Endodermal cell (in vitro differentiated cells): ENCODE results near the gene LRRC49. TPM values are rescaled to one million over a fixed set of nuclear protein-coding genes. Genes with fewer than 3 reads are reported as not detected.

ENCODE experiments used
- DNase-seq: peaks from one replicate; pipeline ENCODE4 v3.0.0-alpha.2; 2017
- H3K27ac ChIP-seq: 2 replicates; pipeline ENCODE4 v1.5.1; 2013; ENCODE audit warnings: mild to moderate bottlenecking, low read depth, low read length, moderate library complexity
- H3K27me3 ChIP-seq: 2 replicates; pipeline ENCODE4 v1.6.1; 2013; ENCODE audit warnings: mild to moderate bottlenecking, low read length, moderate library complexity; ENCODE audit not compliant: insufficient read depth, control insufficient read depth, poor library complexity, severe bottlenecking
- H3K36me3 ChIP-seq: 2 replicates; pipeline ENCODE4 v1.7.0; 2013; ENCODE audit warnings: mild to moderate bottlenecking, low read length, moderate library complexity; ENCODE audit not compliant: control insufficient read depth, insufficient read depth
- H3K4me1 ChIP-seq: one replicate; pipeline ENCODE4 v1.7.0; 2013; ENCODE audit warnings: low read length; ENCODE audit not compliant: control insufficient read depth, insufficient read depth
- H3K4me3 ChIP-seq: 2 replicates; pipeline ENCODE4 v1.5.1; 2013; ENCODE audit warnings: mild to moderate bottlenecking, low read length, moderate library complexity
- H3K9ac ChIP-seq: 2 replicates; pipeline ENCODE4 v1.6.1; 2013; ENCODE audit warnings: mild to moderate bottlenecking, low read length, moderate library complexity; ENCODE audit not compliant: poor library complexity, severe bottlenecking; ENCODE audit errors: extremely low read depth
- H3K9me3 ChIP-seq: 2 replicates; pipeline ENCODE4 v1.6.1; 2013; ENCODE audit warnings: mild to moderate bottlenecking, low read length, moderate library complexity; ENCODE audit not compliant: control insufficient read depth
- H3K27ac Mint-ChIP-seq: 2 replicates; pipeline ENCODE4 v1.8.0; 2020; ENCODE audit warnings: mixed read lengths
- H3K27me3 Mint-ChIP-seq: 2 replicates; pipeline ENCODE4 v1.8.0; 2021; ENCODE audit warnings: mild to moderate bottlenecking, mixed read lengths; ENCODE audit not compliant: insufficient read depth
- H3K36me3 Mint-ChIP-seq: 2 replicates; pipeline ENCODE4 v1.8.0; 2020; ENCODE audit warnings: low read depth, mixed read lengths
- H3K4me1 Mint-ChIP-seq: 2 replicates; pipeline ENCODE4 v1.8.0; 2020; ENCODE audit warnings: mixed read lengths
- H3K4me3 Mint-ChIP-seq: 2 replicates; pipeline ENCODE4 v1.8.0; 2020; ENCODE audit warnings: mild to moderate bottlenecking, moderate library complexity, mixed read lengths
- H3K9me3 Mint-ChIP-seq: 2 replicates; pipeline ENCODE4 v1.8.0; 2020; ENCODE audit warnings: mild to moderate bottlenecking, mixed read lengths
- WGBS, 2 experiments: methylation state at CpG; one replicate each; pipeline versions ENCODE4 v1.1.5 to v1.1.7; 2013; ENCODE audit warnings: missing lambda C conversion rate in 2 of 2, mixed read lengths in 1 of 2; ENCODE audit not compliant: insufficient coverage in 1 of 2, insufficient read length in 1 of 2; 5-methylcytosine and 5-hydroxymethylcytosine counted together
- total RNA-seq, 2 donors: library from RNA; stranded (reverse); fragmentation: NEBNext Ultra II Directional in 1 of 2; extraction: Animal tissue kit (Norgen Biotek cat#: 25700) in 1 of 2; gene quantifications; 2 replicates in 1 of 2; 3 replicates in 1 of 2; pipeline ENCODE4 v1.2.1, GENCODE V29; 2021
- TF ChIP-seq, protein P1 (sequence below): fragments of 200-600 bp; sonication (generic); conservative IDR thresholded peaks from 2 replicates; pipeline ENCODE4 v1.5.0; 2021; ENCODE audit warnings: antibody characterized with exemption, mild to moderate bottlenecking

Gene LRRC49
- total RNA-seq, 2 donors from 2014 or later: 6.6 to 10.7 TPM

DNA sequence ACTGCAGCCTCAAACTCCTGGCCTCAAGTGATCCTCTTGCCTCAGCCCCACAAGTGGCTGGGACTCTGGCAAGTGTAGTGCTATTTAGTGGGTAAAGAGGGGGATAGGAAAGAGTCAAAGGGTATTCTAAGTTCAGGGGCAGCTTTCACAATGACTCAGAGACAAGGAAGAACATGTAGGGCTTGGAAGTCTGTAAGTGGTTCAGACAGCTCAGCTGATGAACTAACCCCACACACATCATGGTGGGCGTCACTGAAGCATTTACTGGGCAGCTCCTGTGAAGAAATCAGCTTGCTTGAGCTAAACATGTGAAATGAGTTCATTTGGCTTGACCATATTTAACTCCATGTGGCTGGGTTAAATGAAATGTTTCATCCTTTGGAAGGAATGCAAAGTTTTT lies 188.1 kb downstream of the LRRC49 start:
- no peak overlapping the region for H3K27ac ChIP-seq
- Mint-ChIP-seq H3K4me3 (no peak overlapping the region), H3K9me3 (peaks cover 4% of the 10 kb centered on the region), H3K4me1 (peaks cover 18% of the 10 kb centered on the region), H3K27me3 (peaks cover 39% of the 10 kb centered on the region), H3K27ac (no peak overlapping the region), H3K36me3 (no peaks in the 10 kb centered on the region)
- no peaks in the 10 kb centered on the region for H3K36me3 ChIP-seq
- no peaks in the 10 kb centered on the region for H3K27me3 ChIP-seq
- no peak for DNase-seq
- TF ChIP-seq, protein P1, sequence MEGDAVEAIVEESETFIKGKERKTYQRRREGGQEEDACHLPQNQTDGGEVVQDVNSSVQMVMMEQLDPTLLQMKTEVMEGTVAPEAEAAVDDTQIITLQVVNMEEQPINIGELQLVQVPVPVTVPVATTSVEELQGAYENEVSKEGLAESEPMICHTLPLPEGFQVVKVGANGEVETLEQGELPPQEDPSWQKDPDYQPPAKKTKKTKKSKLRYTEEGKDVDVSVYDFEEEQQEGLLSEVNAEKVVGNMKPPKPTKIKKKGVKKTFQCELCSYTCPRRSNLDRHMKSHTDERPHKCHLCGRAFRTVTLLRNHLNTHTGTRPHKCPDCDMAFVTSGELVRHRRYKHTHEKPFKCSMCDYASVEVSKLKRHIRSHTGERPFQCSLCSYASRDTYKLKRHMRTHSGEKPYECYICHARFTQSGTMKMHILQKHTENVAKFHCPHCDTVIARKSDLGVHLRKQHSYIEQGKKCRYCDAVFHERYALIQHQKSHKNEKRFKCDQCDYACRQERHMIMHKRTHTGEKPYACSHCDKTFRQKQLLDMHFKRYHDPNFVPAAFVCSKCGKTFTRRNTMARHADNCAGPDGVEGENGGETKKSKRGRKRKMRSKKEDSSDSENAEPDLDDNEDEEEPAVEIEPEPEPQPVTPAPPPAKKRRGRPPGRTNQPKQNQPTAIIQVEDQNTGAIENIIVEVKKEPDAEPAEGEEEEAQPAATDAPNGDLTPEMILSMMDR: no peak
- no peaks in the 10 kb centered on the region for H3K4me1 ChIP-seq
- H3K9me3 ChIP-seq: no peaks in the 10 kb centered on the region
- 80 to 89% methylated on average over 1 of the region's 1 CpG for WGBS, 2 experiments
- H3K4me3 ChIP-seq: no peak overlapping the region
- no peak overlapping the region for H3K9ac ChIP-seq

DNA sequence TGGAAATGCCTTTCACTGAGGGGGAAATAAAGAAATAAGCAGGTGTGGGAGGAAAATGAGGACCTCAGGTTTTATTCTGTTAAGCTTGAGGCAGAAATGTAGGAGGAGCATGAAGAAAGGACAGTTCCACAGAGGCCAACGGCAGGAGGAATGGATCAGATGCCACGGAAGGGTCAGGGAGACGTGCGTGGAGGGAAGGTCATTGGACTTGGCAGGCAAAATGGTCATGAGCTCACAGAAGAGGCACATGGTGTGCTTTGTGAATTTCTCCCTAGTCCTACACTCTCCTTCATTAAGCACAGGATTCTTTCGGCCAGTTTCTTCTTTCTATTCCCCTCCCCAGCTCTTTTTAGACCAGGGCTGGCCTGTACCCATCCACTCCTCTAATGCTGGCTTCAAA lies 190.2 kb downstream of the LRRC49 start:
- Histone ChIP-seq H3K9ac (no peak overlapping the region), H3K4me3 (no peak overlapping the region), H3K4me1 (no peaks in the 10 kb centered on the region), H3K9me3 (no peaks in the 10 kb centered on the region), H3K36me3 (no peaks in the 10 kb centered on the region), H3K27ac (no peak overlapping the region), H3K27me3 (no peaks in the 10 kb centered on the region)
- Mint-ChIP-seq H3K36me3 (no peaks in the 10 kb centered on the region), H3K4me1 (peaks cover 22% of the 10 kb centered on the region), H3K27ac (no peak overlapping the region), H3K4me3 (no peak overlapping the region), H3K9me3 (peaks cover 8% of the 10 kb centered on the region), H3K27me3 (peaks cover 59% of the 10 kb centered on the region)
- TF ChIP-seq, protein P1: no peak
- no peak for DNase-seq
- WGBS, 2 experiments: 95 to 100% methylated on average over 5 of the region's 5 CpGs

DNA sequence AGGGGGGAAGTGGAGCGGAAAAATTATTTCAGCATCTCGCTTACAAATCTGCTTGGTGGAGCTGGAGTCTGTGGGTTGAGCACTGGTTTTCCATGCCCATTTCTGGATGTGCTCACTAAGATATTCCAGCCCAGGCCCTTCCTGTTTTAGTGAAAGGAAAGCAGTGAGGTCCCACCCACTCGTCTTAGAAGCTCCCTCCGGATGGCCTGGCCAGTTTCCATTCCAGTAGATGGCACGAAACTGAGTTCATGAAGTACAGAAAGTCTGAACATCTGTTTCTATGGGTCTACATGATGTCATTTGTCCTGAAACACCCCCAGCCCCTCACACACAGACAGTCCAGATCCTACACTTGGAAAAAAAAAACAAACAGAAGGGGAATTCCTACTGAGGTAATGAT lies 190.7 kb downstream of the LRRC49 start:
- H3K36me3 ChIP-seq: no peaks in the 10 kb centered on the region
- H3K4me1 ChIP-seq: no peaks in the 10 kb centered on the region
- H3K27ac Mint-ChIP-seq: no peak overlapping the region
- no peak overlapping the region for H3K9ac ChIP-seq
- H3K27me3 ChIP-seq: no peaks in the 10 kb centered on the region
- H3K4me3 ChIP-seq: no peak overlapping the region
- DNase-seq: no peak
- peaks cover 64% of the 10 kb centered on the region for H3K27me3 Mint-ChIP-seq
- H3K9me3 Mint-ChIP-seq: peaks cover 11% of the 10 kb centered on the region
- peaks cover 22% of the 10 kb centered on the region for H3K4me1 Mint-ChIP-seq
- H3K36me3 Mint-ChIP-seq: no peaks in the 10 kb centered on the region
- 87 to 92% methylated on average over 4 to 5 of the region's 5 CpGs for WGBS, 2 experiments
- no peak overlapping the region for H3K4me3 Mint-ChIP-seq
- TF ChIP-seq, protein P1: no peak
- H3K27ac ChIP-seq: no peak overlapping the region
- H3K9me3 ChIP-seq: no peaks in the 10 kb centered on the region
